Activated CD8-positive, alpha-beta memory T cell treated with anti-CD3 and anti-CD28 coated beads, Interleukin-2, amount 50 U/mL, for 24 hours (primary cell): Measurements from ENCODE around the gene CAMK1D.
"Not testable (repeated sequence)": the region's sequence is repeated elsewhere in the genome, so short reads cannot be mapped to it uniquely, and the experiment has no call there.

Experiments
- DNase-seq: peaks from one replicate; pipeline ENCODE4 v3.0.0-alpha.2; 2020; ENCODE audit errors: extremely low read depth

The CAMK1D gene

GRCh38 chr10:12513775-12514673 is 164.7 kb downstream of the CAMK1D start:
- DNase-seq = no peak

- DNase-seq = no peak
Measured at GRCh38 chr10:12518024-12518423, 168.7 kb downstream of the CAMK1D start.

- DNase-seq = no peak
Measured at GRCh38 chr10:12521423-12521822, 172.1 kb downstream of the CAMK1D start.

- DNase-seq = no peak
Measured at GRCh38 chr10:12526311-12526710, 177.0 kb downstream of the CAMK1D start.

DNA sequence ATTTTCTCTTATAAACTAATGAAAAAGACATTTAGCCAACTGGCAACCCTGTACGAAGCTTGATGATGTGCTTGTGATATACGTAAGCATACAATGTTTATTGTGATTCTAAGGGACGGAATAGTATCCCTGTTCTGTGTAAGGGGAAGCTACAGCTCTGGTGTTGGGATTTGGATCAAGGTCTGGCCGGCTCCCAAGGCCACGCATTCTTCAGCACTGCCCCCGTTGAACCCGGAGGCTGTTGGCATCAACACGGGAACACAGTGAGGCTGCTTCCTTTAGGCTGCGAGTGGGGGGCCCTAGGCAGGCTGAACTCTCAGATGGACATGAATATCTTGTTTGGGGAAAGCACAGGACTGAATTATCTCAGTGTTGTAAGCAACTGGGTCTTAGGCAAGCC is 180.6 kb downstream of the CAMK1D start:
- DNase-seq = no peak

DNA sequence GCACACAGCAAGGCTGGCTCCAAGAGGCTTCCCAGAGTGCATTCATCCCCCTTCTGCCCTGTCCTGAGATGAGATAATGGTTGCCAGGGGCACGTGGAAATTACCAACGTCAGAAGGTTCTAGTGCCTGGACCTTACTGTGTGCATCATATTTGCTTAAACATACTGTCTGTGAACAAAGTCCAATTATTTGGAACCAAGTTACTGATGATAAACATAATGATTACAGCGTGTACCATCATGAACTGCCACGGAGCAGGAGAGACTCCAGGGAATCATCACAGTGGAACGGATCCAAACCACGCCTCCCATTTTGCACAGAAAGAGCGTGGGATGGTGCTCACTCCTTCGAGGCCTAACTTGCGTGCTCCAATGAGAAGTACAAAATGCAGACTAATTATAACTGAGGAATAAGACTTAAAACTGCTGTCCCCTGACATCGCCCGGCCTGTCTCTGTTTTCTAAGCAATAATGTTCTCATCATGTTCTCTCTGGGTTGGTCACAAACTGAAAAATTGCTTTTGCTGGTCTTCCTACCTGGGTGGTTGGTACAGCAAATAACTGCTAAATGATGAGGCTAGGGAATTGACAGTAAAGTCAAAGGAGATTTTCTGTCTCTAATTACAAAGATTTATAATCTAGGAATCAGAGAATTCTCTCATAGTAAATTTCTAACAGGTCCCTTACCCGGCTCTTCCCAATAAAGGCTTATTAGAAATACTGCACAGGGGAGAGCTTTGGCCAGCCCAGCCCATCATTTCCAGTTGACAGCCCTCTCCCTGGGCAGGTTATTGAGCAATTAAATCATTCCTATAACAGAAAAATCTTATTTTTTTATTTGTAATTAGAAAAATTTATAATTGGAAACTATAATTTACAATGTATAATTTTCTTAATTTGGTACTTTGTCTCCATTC is 182.2 kb downstream of the CAMK1D start:
- no peak for DNase-seq

DNA sequence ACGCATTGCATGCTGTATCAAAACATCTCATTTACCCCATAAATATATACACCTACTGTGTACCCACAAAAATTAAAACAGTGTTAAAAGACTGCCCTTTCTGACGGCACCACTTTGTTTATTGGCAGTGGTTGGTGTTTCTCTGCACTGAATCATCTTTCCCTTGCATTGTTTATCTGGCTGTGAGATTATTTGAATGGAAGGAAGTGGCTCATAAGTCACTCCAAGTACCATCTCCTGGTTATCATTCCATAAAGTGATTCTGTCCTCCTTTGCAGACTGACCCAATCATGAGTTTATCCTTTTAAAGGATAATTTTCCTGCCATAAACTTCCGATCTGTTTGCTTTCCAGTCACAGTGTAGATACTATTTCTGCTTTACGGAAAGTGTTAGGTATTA is 183.8 kb downstream of the CAMK1D start:
- no peak for DNase-seq

DNA sequence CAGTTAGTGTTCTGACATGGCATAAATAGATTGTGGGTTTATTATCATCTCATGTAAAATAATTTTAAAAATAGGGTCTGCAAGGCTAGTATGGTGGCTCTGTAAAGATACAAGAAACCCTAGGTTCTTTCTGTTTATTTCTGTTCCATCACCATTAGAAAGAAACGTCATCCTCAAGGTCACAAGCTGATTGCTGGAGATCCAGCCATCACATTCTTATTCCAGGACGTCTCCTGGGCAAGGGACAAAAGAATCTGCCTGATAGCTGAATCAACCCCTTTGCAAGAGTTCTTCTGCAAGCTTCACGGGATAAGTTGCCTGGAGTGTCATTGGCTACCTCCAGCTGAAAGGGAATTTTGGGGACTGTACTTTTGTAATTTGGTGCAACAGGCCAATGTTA is 184.4 kb downstream of the CAMK1D start:
- no peak for DNase-seq

DNA sequence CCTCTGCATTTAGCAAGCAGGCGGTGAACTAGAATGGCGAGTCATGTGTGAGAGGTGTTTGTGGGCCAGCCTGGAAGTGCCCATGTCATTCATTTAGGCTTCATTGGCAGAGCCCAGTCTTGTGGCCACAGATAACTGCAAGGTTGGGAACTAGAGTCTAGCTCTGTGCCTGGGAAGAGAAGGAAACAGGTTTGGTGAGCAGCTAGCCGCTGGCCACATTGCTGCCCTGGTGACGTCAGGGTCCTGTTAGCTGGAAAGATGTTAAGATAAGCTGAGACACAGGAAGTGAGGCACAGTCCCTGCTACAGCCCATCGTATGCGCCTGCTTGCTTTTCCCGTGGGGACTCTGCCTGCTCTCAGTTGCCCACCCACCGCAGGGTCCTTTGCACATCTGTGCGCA is 185.5 kb downstream of the CAMK1D start:
- no peak for DNase-seq

- DNase-seq = no peak
Measured at GRCh38 chr10:12535656-12536055, 186.3 kb downstream of the CAMK1D start.

GRCh38 chr10:12538491-12538995 is 189.2 kb downstream of the CAMK1D start:
- DNase-seq = no peak

DNA sequence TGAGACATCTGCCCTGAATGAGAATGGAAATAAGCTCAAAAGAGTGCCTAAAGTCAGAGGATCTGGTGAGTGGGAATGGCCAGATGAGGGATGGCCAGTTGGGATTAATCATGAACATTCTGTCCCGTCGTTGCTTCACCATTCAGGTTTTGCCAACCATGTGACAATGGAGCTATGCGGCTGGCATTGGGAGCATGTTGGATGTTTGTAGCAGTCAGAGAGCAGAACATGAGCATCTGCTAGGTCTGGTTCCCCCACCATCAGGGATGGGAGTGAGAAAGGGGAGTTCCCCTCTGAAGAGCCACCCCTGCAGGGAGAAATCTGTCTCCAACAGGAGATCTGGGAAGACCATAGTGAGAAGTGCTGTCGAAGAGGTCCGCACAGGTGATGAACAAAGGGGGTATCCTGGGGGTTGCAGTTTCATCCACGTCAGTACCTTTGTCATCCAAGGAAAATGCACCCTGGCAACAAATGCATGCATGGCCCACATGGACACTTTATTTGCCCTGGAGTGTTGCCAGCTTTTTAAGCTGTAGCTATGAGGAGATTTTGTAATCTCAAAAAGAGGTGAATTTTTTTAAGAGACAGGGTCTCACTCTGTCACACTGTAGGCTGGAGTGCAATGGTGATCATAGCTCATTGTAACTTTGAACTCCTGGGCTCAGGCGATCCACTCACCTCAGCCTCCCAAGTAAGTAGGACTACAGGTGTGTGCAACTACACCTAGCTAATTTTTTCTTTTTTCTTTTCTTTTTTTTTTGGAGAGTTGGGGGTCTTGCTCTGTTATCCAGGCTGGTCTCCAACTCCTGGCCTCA is 190.2 kb downstream of the CAMK1D start:
- no peak for DNase-seq

DNA sequence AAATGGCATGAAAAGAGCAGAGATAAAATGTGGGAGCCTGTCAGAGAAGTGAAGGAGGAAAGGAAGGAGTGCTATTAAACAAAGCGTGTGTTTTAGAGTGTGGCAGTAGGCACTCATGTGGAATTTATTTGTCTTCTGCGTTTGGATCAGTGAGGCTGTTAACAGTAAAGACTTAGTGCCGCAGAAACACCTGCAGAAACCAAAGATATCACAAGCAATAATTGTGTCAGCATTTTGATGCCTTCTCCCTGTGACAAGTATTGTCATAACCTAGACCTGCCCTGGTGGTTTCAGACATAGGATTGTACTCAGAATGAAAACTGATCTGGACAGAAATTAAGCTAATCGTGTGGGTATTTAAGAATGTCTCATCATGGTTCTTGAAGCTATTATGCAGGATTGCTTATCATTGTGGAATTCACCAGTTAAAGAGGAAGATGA is 191.0 kb downstream of the CAMK1D start:
- DNase-seq = no peak

- DNase-seq = no peak
Measured at GRCh38 chr10:12541446-12542067, 192.2 kb downstream of the CAMK1D start.

- no peak for DNase-seq
Measured at GRCh38 chr10:12542133-12542670, 192.9 kb downstream of the CAMK1D start.

GRCh38 chr10:12543589-12543988 is 194.2 kb downstream of the CAMK1D start:
- no peak for DNase-seq

DNA sequence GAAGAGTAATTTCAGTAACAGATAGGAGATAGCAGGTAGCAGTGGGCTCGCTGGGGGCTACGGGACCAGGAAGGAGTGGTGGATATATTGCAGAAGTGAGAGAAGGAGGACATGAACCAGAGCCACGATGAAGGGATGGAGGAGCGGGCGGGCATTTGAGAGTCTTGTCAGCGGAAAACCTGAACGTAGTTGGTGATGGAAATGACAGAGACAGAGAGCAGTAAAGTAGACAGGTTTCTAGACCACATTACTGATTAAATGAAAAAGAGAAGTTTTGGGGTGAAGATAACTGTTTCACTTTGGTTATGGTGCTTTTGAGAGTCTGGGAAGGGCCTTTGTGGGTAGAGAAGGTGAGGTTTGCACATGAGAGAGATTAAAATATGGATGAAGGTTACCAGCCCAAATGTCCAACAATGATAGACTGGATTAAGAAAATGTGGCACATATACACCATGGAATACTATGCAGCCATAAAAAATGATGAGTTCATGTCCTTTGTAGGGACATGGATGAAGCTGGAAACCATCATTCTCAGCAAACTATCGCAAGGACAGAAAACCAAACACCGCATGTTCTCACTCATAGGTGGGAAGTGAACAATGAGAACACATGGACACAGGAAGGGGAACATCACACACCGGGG is 196.9 kb downstream of the CAMK1D start:
- not testable (repeated sequence) for DNase-seq

GRCh38 chr10:12547301-12547771 is 198.0 kb downstream of the CAMK1D start:
- DNase-seq = no peak

- DNase-seq = no peak
Measured at GRCh38 chr10:12549297-12549696, 199.9 kb downstream of the CAMK1D start.

GRCh38 chr10:12550994-12551393 is 201.6 kb downstream of the CAMK1D start:
- no peak for DNase-seq
